H9 (cell line): ENCODE measurements around the gene KLF16. TPM values are rescaled to one million over a fixed set of nuclear protein-coding genes. Genes with fewer than 3 reads are reported as not detected.

ENCODE experiments used
- DNase-seq: peaks from one replicate; pipeline ENCODE4 v3.0.0-alpha.2; 2017
- H2AFZ ChIP-seq: one replicate; pipeline ENCODE4 v1.6.1; 2013; ENCODE audit warnings: mild to moderate bottlenecking, low read length, control low read depth, moderate library complexity
- H2AK5ac ChIP-seq: 2 replicates; pipeline ENCODE4 v1.6.1; 2013; ENCODE audit warnings: low read length, control low read depth, mixed read lengths; ENCODE audit not compliant: insufficient read length
- H2BK120ac ChIP-seq: one replicate; pipeline ENCODE4 v1.6.1; 2013; ENCODE audit warnings: low read depth, mild to moderate bottlenecking, low read length, control low read depth, inconsistent platforms; ENCODE audit not compliant: poor library complexity, severe bottlenecking
- H2BK12ac ChIP-seq: 2 replicates; pipeline ENCODE4 v1.6.1; 2013; ENCODE audit warnings: low read length, control low read depth, mixed read lengths, low read depth; ENCODE audit not compliant: insufficient read length
- H2BK15ac ChIP-seq: 2 replicates; pipeline ENCODE4 v1.6.1; 2013; ENCODE audit warnings: low read depth, low read length, control low read depth
- H2BK20ac ChIP-seq: one replicate; pipeline ENCODE4 v1.6.1; 2013; ENCODE audit warnings: low read depth, mild to moderate bottlenecking, low read length, control low read depth, inconsistent platforms; ENCODE audit not compliant: poor library complexity, severe bottlenecking
- H2BK5ac ChIP-seq: 2 replicates; pipeline ENCODE4 v1.6.1; 2013; ENCODE audit warnings: low read length, control low read depth, mixed read lengths; ENCODE audit not compliant: insufficient read length
- H3K14ac ChIP-seq: 2 replicates; pipeline ENCODE4 v1.6.1; 2013; ENCODE audit warnings: low read length, control low read depth; ENCODE audit not compliant: insufficient read depth
- H3K18ac ChIP-seq: 2 replicates; pipeline ENCODE4 v1.6.1; 2013; ENCODE audit warnings: low read depth, mild to moderate bottlenecking, mixed read lengths, low read length, control low read depth; ENCODE audit not compliant: insufficient read length
- H3K23ac ChIP-seq: 2 replicates; pipeline ENCODE4 v1.6.1; 2013; ENCODE audit warnings: low read length, control low read depth, mixed read lengths, low read depth; ENCODE audit not compliant: insufficient read length
- H3K23me2 ChIP-seq: 2 replicates; pipeline ENCODE4 v1.6.1; 2013; ENCODE audit warnings: low read depth, mild to moderate bottlenecking, mixed read lengths, low read length, control low read depth; ENCODE audit not compliant: insufficient read length, poor library complexity, severe bottlenecking
- H3K27ac ChIP-seq: 2 replicates; pipeline ENCODE4 v1.5.1; 2013; ENCODE audit warnings: low read length, control low read depth, mixed read lengths, low read depth; ENCODE audit not compliant: insufficient read length
- H3K27me3 ChIP-seq: 2 replicates; pipeline ENCODE4 v1.6.1; 2013; ENCODE audit warnings: low read length, control low read depth, inconsistent platforms; ENCODE audit not compliant: insufficient read depth
- H3K4ac ChIP-seq: 2 replicates; pipeline ENCODE4 v1.6.1; 2013; ENCODE audit warnings: low read depth, mild to moderate bottlenecking, control low read depth, inconsistent platforms, low read length, moderate library complexity
- H3K4me1 ChIP-seq: 2 replicates; pipeline ENCODE4 v1.6.1; 2013; ENCODE audit warnings: low read length, control low read depth, inconsistent platforms; ENCODE audit not compliant: insufficient read depth
- H3K4me2 ChIP-seq: 2 replicates; pipeline ENCODE4 v1.6.1; 2013; ENCODE audit warnings: low read length, control low read depth, mixed read lengths; ENCODE audit not compliant: insufficient read length, insufficient read depth
- H3K56ac ChIP-seq: 2 replicates; pipeline ENCODE4 v1.6.1; 2013; ENCODE audit warnings: low read depth, mild to moderate bottlenecking, mixed read lengths, low read length, control low read depth; ENCODE audit not compliant: insufficient read length
- H3K79me1 ChIP-seq: 2 replicates; pipeline ENCODE4 v1.6.1; 2013; ENCODE audit warnings: low read depth, mild to moderate bottlenecking, moderate library complexity, low read length, control low read depth, inconsistent platforms; ENCODE audit not compliant: insufficient read depth, poor library complexity, severe bottlenecking
- H3K79me2 ChIP-seq: 2 replicates; pipeline ENCODE4 v1.6.1; 2013; ENCODE audit warnings: low read length, control low read depth, inconsistent platforms; ENCODE audit not compliant: insufficient read depth
- H3K9ac ChIP-seq: 2 replicates; pipeline ENCODE4 v1.6.1; 2013; ENCODE audit warnings: low read length, control low read depth, mixed read lengths; ENCODE audit not compliant: insufficient read length; ENCODE audit errors: extremely low read depth
- H3K9me3 ChIP-seq: one replicate; pipeline ENCODE4 v1.6.1; 2013; ENCODE audit warnings: low read depth, low read length, inconsistent platforms; ENCODE audit not compliant: control insufficient read depth
- H3T11ph ChIP-seq: one replicate; pipeline ENCODE4 v1.6.1; 2013; ENCODE audit warnings: mild to moderate bottlenecking, low read length, control low read depth, inconsistent platforms
- H4K20me1 ChIP-seq: one replicate; pipeline ENCODE4 v1.6.1; 2013; ENCODE audit not compliant: control insufficient read depth, insufficient read length, insufficient read depth
- H4K5ac ChIP-seq: 2 replicates; pipeline ENCODE4 v1.6.1; 2013; ENCODE audit warnings: low read depth, mild to moderate bottlenecking, mixed read lengths, low read length, control low read depth; ENCODE audit not compliant: insufficient read length
- H4K8ac ChIP-seq: replicated peaks from 2 replicates; pipeline ENCODE4 v1.6.1; 2013; ENCODE audit warnings: low read length, control low read depth, mixed read lengths, low read depth; ENCODE audit not compliant: insufficient read length
- H4K91ac ChIP-seq: 2 replicates; pipeline ENCODE4 v1.6.1; 2013; ENCODE audit warnings: low read depth, mild to moderate bottlenecking, moderate library complexity, mixed read lengths, low read length, control low read depth; ENCODE audit not compliant: insufficient read length
- H3K27ac Mint-ChIP-seq, 3 experiments: 2 replicates in 2 of 3; 3 replicates in 1 of 3; pipeline ENCODE4 v1.8.0; 2020 to 2021; ENCODE audit warnings: mixed read lengths in 3 of 3, mild to moderate bottlenecking in 1 of 3, moderate library complexity in 1 of 3
- H3K27me3 Mint-ChIP-seq: 2 replicates; pipeline ENCODE4 v1.8.0; 2021; ENCODE audit warnings: low read depth, mild to moderate bottlenecking, moderate library complexity, mixed read lengths
- H3K36me3 Mint-ChIP-seq, 3 experiments: 2 replicates in 2 of 3; 3 replicates in 1 of 3; pipeline ENCODE4 v1.8.0; 2020 to 2021; ENCODE audit warnings: low read depth in 3 of 3, mixed read lengths in 3 of 3; ENCODE audit not compliant: insufficient read depth in 1 of 3
- H3K4me1 Mint-ChIP-seq, 2 experiments: 2 replicates each; pipeline ENCODE4 v1.8.0; 2020; ENCODE audit warnings: mixed read lengths in 2 of 2
- H3K4me3 Mint-ChIP-seq, 2 experiments: 2 replicates in 1 of 2; 3 replicates in 1 of 2; pipeline ENCODE4 v1.8.0; 2020 to 2021; ENCODE audit warnings: mild to moderate bottlenecking in 2 of 2, mixed read lengths in 2 of 2, moderate library complexity in 1 of 2
- H3K9me3 Mint-ChIP-seq, 2 experiments: 2 replicates in 1 of 2; 3 replicates in 1 of 2; pipeline ENCODE4 v1.8.0; 2020; ENCODE audit warnings: mild to moderate bottlenecking in 2 of 2, mixed read lengths in 2 of 2, moderate library complexity in 1 of 2
- CTCF ChIP-seq: fragments of 200-600 bp; sonication (generic); conservative IDR thresholded peaks from 3 replicates; pipeline ENCODE4 v1.8.0; 2021; ENCODE audit warnings: antibody characterized with exemption, mild to moderate bottlenecking
- WGBS: extraction: QIAGEN DNeasy Blood & Tissue Kit; methylation state at CpG from one replicate; pipeline ENCODE4 v1.1.7; 2013; ENCODE audit warnings: missing lambda C conversion rate, low lambda C conversion rate, mixed read lengths; ENCODE audit not compliant: insufficient read length; ENCODE audit errors: extremely low coverage; 5-methylcytosine and 5-hydroxymethylcytosine counted together
- total RNA-seq: library from RNA; stranded (reverse); gene quantifications from 2 replicates; pipeline ENCODE4 v1.2.1, GENCODE V29; 2021

The KLF16 gene
- total RNA-seq, 1 experiment from 2014 or later = 66.8 TPM

GRCh38 chr19:1833540-1833939 lies 29.8 kb downstream of the KLF16 start:
- H3K27ac Mint-ChIP-seq = no peak overlapping the region

More at GRCh38 chr19:1833540-1833939, 29.8 kb downstream of the KLF16 start:
- H2BK20ac ChIP-seq = no peak overlapping the region
- no peak overlapping the region for H4K8ac ChIP-seq
- H3K18ac ChIP-seq = no peak overlapping the region
- no peaks in the 10 kb centered on the region for H3K27me3 ChIP-seq
- DNase-seq = no peak
- H3K14ac ChIP-seq = no peak overlapping the region
- H2AK5ac ChIP-seq = no peak overlapping the region
- Mint-ChIP-seq H3K4me1 (peaks cover 5 to 15% of the 10 kb centered on the region in 2 experiments), H3K9me3 (no peaks in the 10 kb centered on the region; a peak in 1 of 5 replicates), H3K27me3 (no peaks in the 10 kb centered on the region), H3K36me3 (peaks cover 0 to 12% (median 2%) of the 10 kb centered on the region in 3 experiments; a peak in 4 of 7 replicates), H3K4me3 (no peak overlapping the region)
- H4K91ac ChIP-seq = no peak overlapping the region
- TF ChIP-seq CTCF = no peak
- H2BK5ac ChIP-seq = no peak overlapping the region
- no peak overlapping the region for H2AFZ ChIP-seq
- peaks cover 7% of the 10 kb centered on the region for H3K79me1 ChIP-seq
- no peak overlapping the region for H3K27ac ChIP-seq
- H4K5ac ChIP-seq = no peak overlapping the region
- no peak overlapping the region for H2BK12ac ChIP-seq
- no peak overlapping the region for H3K9ac ChIP-seq
- H3K4ac ChIP-seq = no peak overlapping the region
- H3T11ph ChIP-seq = no peak overlapping the region
- peaks cover 4% of the 10 kb centered on the region for H4K20me1 ChIP-seq
- H3K56ac ChIP-seq = no peak overlapping the region
- H3K4me2 ChIP-seq = no peak overlapping the region
- peaks cover 4% of the 10 kb centered on the region; the same call in 1 of the 2 replicates for H3K79me2 ChIP-seq
- WGBS = no CpG with 5 or more reads among the region's 15 CpGs
- no peak overlapping the region for H2BK15ac ChIP-seq
- no peak overlapping the region for H3K23ac ChIP-seq
- H3K23me2 ChIP-seq = no peaks in the 10 kb centered on the region
- H2BK120ac ChIP-seq = no peak overlapping the region
- H3K9me3 ChIP-seq = no peaks in the 10 kb centered on the region
- no peaks in the 10 kb centered on the region for H3K4me1 ChIP-seq
